ELR (cell line): ENCODE results near the gene ATP6V1B1.

Experiments
- DNase-seq: peaks from one replicate; pipeline ENCODE4 v3.0.0-alpha.2; 2015; ENCODE audit warnings: low read depth

ATP6V1B1 gene

DNA sequence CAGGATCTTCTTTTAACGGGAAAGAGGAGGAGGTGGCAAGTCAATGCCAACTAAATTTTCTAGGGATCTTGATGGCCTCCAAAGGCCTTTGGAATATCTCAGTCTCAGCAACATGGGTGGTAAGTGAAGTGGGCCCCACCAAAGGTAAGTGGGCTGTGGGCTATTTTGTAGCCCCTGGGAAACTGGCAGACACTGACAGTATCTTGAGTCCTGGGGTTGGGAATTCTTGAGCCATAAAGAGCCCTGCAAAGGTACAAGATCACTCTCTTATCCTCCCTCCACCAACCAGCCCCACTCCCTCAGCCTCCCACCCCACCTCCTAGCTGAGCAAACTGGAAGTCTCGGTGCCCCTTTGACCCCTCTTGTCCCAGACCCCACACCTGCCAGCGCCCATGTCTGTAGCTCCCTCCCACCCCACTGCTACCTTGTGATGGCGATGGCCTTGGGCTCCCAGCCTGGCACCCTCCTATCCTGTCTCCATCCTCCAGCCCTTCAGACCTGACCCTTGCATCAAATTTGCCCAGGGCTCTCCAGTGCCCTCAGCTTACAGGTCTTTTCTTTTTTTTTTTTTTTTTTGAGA, 8.5 kb downstream of the ATP6V1B1 start:
- DNase-seq: no peak

DNA sequence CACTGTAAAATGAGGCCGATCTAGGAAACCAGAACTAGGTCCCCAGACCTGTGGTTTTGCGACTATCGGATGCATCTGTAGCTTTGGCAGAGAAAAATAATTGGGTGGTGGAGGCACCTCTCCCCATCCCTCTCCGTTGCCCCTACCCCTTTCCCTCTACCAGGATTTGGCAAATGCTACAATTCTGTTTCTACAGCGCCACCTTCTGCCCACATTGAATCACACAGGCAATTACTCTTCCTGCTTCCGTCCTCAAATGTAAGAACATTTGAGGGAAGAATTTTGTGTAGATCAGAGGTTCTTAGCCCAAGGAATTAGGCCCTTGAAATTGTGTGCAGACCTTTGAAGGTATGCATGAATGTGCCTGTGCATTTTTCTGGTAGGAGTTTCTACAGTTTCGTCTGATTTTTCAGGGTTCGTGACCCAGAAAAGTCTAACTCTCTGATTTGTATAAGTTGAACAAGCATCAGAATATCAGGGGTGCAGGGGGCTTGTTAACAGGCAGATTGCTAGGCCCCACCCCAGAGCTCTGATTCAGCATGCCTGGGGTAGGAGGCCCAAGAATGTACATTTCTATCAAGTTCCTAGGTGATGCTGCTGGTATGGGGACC, 11.2 kb downstream of the ATP6V1B1 start:
- peak; percentile 66 for DNase-seq

DNA sequence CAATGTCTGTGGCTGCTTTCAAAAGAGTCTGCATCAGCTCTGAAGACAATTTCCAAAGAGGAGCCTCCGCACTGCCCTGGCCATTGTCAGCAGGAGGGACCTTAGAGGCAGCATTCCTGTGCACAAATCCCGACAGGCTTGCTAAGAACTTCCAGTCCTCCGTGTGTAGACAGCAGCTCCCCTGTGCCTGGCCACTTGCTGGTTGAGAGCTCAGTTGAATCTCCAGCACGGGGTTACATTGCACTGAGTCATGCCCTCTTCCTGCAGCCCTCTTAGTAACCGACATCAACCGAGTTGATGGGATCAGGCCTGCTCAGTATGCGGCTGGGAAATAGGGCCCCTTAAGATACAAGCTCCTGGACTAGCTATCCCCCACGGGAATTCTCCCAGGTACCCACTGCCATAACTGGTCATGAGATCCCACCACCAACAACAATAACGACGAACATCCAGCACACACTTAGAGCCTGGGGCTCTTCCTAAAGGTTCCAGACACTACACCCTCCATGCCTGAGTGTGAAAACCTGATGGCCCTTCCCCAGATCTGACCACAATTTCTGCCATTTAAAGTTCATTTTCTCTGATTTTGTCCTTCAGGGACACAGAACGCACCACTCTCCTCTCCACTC, 12.0 kb downstream of the ATP6V1B1 start:
- DNase-seq: peak; percentile 85

DNA sequence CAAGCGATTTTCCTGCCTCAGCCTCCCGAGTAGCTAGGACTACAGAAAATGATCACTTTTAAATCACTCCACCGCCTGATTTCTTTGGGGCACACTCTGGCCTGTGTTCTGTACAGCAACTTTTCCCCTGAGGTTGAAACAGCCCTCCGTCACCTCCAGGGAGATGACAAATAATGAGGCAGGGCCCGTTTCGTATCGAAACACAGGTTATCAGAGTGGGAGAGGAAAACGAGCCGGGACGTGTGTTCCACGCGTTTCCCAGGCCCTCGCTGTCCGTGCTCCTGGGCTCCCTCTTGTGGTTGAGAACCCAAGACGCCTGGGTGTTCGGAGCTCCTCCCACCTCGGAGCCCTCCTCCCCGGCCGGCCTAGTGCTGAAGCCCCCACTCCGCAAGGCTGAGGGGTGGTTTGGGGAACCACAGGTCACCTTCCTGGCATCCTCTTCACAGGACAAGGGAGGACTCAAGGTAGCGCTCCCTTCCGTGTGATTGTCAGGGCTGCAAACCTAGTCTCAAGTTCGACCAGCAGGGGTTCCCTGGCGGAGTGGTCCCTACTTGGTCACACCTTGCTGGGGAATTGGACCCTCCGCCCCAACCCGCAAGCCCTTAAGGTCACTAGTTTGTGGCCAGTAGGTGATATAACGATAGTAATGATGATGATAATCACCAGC, 12.8 kb downstream of the ATP6V1B1 start:
- peak; percentile 86 for DNase-seq

DNA sequence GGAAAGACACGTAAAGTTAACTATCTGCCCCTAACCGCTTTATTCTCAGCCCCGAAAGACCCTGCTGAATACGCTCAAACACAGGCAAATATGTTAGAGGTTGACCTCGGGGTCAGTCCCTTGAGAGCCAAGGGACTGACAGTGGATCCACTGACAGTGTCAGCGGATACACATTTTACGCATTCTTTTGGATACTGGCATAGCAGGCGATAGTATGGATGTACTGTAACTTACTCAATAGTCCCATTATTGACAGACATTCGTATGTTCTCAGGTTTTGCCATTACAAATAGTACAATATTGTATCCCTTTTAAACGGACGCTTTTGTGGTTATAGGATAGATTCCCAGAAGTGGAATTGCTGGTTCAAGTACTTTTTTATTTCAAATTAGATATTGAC, 13.4 kb downstream of the ATP6V1B1 start:
- no peak for DNase-seq

DNA sequence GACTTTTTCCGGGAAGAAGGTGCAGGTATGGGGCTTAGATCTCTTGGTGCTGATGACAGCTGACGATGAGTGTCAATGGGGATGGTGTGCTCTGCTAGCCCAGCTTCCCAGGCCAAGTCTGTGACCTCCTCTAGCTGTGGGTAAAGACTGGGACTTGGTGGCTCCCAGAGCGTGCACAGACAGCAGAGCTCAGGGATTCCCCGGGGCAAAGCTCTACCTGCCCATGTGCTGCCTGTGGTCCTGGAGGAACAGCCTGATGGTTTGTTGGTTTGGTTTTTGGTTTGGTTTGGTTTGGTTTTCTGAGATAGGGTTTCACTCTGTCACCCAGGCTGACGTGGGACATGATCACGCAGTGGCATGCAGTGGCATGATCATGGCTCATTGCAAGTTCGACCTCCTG, 19.2 kb downstream of the ATP6V1B1 start:
- no peak for DNase-seq

DNA sequence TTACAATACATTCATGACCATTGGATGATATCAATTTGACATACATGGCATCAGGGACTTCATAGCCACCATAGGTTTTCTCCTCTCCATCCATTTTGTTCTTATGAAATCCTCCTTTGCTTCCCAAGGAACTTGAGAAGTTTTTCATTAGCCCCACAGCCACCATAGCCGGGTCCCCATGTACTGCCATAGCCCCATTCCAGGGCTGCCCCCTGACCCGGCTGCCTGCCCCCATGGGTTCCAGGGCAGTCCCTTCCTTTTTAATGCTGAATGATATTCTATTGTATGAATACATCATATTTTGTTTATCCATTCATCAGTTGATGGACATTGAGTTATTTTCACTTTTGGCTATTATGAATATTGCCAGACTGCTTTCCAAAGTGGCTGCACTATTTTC, 20.4 kb downstream of the ATP6V1B1 start:
- no peak for DNase-seq

DNA sequence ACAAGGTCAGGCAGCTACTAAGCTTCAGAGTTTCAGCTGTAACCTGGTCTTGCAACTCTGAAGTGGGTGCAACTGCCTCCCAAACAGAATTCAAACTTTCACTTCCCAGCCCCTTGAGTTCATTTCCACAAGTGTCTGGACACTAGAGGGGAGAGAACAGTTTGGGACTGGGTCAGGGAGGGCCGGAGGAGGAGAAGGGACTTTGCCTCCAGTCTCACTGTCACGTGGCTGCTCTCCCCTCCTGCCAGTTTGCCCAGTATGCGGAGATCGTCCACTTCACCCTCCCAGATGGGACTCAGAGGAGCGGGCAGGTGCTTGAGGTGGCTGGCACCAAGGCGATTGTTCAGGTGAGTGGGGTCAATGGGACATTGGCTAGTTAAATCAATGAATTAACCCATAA, 22.1 kb downstream of the ATP6V1B1 start:
- DNase-seq: no peak

DNA sequence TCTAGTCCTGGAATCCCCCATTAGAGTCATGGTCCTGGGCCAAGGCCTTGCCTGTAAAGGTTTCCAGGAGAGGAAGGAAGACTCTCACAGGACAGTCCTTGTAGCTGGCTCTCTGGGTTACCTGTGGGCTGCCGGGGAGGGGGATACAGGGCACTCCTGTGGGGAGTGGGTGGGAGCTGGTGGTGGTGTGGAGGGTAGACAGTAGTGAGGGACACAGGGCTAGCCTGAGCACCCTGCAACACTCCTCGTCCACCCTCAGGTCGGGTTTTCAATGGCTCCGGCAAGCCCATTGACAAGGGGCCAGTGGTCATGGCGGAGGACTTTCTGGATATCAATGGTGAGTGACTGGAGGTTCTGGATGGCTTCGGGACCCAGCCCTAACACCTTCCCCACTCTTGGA, 23.1 kb downstream of the ATP6V1B1 start:
- DNase-seq: no peak

DNA sequence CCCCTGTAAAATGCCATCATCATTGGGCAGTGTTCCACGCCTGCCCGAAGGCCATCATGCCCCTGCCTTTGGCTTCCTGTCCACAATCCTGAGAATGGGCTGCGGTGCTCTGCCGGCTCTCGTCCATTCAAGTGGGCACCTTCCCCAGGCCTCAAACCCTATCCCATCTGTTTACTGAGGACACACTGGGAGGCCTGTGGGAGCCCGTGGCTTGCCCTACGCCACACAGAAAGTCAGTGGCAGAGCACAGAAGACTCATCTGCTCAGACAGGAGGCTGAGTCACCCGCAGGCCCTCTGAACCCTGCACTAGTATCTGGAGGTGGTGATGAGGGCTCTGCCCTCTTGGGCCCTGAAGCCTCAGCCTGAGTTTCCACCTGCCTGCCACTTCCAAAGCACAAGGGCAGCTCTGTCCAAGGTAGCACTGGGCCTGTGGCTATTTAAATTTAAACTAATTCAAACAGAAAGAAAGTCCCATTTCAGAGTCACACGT, 23.6 kb downstream of the ATP6V1B1 start:
- DNase-seq: no peak

DNA sequence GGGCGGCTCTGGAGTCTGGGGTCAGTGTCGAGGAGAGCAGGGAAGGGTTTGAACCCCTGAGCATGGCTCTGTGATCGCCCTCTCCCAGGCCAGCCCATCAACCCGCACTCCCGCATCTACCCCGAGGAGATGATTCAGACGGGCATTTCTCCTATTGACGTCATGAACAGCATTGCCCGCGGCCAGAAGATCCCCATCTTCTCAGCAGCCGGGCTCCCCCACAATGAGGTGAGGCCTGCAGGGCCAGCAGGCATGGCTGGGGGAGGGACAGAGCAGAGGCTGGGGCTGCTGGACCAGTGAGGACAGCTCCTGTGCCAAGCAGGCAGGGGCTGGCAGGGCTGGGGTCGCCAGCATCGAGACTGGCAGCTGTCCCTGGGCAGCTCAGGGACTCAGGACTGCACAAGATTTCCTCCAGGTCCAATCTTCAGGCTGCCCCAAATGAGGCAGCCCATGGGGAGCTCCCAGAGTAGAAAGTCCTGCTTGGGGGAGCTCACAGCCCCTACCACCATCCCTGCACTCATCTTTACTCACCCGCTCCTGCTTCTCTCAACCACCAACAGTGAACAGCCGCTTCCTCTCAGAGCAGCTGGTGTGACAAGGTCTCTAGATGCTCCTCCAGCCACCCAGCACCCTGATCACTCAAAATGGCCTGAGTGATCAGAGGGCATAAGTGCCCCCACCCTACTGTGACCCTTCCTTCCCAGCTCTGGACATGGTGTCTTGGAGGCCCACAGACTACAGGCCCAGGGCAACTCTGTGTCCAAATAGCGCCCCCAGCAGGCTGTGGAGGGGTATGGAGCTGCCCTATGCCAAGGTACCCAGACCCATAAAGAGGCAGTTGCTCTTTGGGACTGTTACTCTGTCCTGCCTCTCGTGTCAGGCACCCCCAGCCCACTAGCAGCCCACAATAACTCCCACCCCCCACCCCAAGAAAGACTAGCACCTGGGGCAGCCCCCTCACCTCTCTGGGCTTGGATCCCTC, 24.4 kb downstream of the ATP6V1B1 start:
- no peak for DNase-seq

DNA sequence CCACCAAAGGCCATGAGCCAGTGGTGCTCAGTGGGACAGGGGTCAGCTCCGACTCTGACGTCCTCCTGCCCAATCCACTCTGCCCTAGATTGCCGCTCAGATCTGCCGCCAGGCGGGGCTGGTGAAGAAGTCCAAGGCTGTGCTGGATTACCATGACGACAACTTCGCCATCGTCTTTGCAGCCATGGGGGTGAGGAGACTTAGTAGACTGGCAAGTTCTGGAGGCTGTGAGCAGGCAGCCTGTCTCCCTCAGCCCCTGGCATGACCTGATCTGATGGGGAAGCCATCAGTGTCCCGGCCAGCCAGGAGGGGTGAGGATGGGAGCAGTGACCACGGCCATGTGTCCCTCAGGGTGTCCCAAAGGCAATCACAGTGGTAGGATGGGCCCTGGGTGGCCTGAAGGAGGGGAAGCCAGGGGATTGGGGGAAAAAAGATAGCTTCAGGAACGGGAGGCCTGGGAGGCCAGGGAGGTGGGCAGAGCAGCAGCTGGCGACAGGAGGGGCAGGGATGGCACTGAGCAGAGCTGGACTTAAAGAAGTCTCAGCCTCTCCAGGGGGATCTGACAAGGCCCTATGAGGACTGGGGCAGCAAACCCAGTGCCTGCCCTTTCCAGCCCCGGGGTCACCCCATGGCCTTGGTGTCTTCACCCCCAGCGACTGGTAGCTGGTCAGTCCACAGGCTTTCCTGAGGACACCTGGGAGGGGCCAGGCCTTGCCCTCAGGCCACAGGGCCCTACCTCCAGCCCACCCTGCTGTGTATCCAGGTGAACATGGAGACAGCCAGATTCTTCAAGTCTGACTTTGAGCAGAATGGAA, 25.3 kb downstream of the ATP6V1B1 start:
- DNase-seq: no peak

DNA sequence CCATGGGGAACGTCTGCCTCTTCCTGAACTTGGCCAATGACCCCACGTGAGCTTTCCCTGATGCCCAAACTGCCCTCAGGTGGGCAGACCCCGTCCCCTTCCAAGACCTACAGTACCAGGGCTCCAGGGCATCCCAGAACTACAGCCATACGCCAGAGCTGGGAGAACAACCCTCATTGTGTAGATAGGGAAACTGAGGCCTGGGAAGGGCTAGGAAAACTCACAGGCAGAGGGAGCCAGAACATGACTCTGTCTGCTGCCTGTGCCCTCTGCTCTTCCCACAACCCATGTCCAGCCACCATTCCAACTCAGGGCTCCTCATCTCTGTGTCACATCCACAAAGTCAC, 25.9 kb downstream of the ATP6V1B1 start:
- no peak for DNase-seq

DNA sequence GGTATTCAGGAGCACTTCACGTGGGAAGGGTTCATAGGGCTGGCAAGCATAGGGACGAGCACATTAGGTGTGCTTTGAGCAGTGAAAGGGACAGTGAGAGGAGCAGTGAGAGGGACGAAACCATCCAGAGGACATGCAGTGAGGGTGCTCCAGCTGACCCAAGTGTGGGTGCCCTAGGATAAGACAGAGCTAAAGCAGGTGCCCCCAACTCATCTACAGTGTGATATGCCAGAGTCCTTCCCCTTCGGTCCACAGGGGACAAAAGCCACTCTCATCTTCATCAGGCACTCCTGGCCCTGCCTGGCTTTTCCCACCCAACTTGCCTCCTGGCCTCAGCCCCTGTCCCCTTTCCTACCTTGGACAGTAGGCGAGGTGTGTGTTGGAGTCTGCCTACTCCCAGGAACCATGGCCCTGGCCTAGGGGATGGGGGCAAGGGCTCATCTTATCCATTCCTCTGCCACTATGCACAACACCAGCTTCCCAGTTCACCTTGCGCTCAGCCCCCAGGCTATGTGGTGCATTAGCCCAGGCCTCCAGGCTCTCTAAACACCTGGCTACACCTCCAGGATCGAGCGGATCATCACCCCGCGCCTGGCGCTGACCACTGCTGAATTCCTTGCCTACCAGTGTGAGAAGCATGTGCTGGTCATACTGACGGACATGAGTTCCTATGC, 26.6 kb downstream of the ATP6V1B1 start:
- no peak for DNase-seq

DNA sequence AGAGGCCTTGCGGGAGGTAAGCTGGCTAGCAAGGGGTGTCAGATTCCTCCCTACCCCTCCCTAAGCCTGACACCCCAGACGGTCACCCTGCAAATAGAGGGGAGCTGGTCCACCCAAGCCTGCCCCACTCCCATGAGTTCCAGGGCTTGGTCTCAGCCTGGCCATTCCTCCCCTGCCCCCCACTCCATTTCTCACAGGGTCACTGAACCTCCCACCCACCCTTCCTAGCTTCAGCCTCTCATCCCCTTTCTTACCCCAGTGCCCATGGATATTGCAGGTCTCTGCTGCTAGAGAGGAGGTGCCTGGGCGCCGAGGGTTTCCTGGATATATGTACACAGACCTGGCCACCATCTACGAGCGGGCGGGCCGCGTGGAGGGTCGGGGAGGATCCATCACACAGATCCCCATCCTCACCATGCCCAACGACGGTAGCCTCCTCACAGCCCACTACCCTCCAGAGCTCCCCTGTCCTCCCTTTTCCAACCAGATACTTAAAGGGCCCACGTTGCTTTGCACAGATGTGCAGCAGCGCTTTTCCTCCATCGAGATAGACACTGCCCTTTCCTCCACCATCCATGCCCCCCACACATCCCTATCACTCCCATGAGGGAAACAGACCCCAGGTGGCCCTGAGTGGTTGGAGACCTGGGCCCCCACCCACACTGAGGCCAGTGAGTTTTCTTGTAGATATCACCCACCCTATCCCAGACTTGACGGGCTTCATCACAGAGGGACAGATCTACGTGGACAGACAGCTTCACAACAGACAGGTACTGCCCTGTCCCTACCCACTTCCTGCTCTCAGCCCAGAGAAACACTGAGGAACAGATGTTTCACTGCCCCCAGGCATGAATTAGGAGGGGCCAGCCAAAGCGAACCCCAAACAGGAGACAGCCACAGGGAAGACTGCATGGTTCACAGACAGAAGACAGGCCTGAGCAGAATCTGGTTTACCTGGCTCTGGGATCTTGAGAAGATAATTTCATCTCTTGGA, 27.5 kb downstream of the ATP6V1B1 start:
- no peak for DNase-seq

DNA sequence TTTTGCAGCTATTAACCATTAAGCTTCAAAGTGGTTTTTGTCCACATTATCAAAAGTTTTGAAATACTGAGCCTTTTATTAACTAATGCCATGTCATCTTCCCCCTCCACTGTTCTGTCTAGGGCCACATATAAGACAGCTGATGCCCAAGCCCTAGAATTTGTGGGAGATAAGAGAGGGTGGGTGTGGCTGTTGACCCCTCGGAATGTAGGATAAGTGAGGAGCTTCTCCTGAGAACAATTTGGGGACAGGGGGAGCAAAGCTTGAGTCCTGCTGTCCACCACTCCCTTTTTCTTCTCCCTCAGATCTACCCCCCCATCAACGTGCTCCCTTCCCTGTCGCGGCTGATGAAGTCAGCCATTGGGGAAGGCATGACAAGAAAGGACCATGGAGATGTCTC, 28.4 kb downstream of the ATP6V1B1 start:
- no peak for DNase-seq

DNA sequence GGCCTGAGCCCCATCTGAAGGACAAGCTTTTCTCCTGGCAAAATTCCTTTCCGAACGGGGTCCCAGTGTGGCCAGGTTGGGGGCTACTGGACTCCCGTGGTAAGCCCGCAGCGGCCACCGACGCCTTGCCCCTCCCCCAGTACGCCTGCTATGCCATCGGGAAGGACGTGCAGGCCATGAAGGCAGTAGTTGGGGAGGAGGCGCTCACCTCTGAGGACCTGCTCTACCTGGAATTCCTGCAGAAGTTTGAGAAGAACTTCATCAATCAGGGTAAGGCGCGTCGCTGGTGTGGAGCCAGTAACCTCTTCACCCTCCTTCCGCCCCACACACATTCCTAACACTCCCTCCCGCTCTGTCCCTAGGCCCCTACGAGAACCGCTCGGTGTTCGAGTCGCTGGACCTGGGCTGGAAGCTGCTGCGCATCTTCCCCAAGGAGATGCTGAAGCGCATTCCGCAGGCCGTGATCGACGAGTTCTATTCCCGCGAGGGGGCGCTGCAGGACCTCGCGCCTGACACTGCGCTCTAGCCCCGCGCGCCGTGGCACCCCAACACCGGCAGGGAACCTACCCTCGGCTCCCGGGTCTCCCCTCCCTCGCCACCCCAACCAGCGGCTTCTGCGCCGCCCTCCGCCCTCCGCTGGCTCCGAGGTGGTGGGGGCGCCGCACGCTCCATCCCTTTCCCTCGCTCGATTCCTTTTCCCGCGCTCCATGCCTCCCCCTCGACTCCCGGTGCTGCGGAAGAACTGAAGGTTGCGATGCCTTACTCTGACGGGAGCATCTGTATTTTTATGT, 29.1 kb downstream of the ATP6V1B1 start:
- peak; percentile 77 for DNase-seq

DNA sequence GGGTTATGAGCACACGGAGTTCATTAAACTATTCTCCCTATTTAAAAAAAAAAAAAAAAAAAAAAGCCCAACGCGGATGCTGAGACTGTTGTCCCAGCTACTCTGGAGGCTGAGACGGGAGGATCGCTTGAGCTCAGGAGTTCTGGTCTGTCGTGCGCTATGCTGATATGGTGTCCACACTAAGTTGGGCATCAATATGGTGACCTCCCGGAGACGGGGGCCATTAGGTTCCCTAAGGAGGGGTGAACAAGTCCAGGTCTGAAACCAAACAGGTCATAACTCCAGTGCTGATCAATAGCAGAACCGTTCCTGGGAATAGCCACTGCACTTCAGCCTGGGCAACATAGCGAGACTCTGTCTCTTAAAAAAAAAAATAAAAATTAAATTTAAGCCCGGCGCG, 29.8 kb downstream of the ATP6V1B1 start:
- no peak for DNase-seq

DNA sequence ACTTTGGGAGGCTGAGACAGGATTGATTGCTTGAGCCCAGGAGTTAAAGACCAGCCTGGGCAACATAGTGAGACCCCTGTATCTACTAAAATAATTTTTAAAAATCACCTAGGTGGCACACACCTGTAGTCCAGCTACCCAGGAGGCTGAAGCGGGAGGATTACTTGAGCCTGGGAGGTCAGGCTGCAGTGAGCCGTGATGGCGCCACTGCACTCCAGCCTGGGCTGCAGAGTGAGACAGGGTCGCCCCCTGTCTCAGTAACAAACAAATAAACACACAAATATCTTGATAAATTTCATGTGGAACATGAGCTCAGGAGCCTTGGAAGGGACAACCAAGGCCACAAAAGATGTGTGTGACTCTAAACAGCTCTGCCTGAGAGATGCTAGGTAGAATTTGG, 31.0 kb downstream of the ATP6V1B1 start:
- no peak for DNase-seq
